GM19351 (cell line): ENCODE measurements around the gene ESRRG.

Experiments used
- ATAC-seq: cut with Tn5 transposase; IDR thresholded peaks from one replicate; pipeline ENCODE4 v1.9.1; 2021; ENCODE audit warnings: mild to moderate bottlenecking, moderate library complexity; ENCODE audit not compliant: unreplicated experiment

Gene ESRRG

GRCh38 chr1:216523449-216524190 lies 199.6 kb downstream of the ESRRG start:
- no peak for ATAC-seq

- no peak for ATAC-seq
These were observed 200.2 kb downstream of the ESRRG start for GRCh38 chr1:216523043-216523442.

GRCh38 chr1:216521477-216521876 lies 201.8 kb downstream of the ESRRG start:
- no peak for ATAC-seq

GRCh38 chr1:216518844-216519627 lies 204.2 kb downstream of the ESRRG start:
- no peak for ATAC-seq

- no peak for ATAC-seq
These were observed 220.6 kb downstream of the ESRRG start for GRCh38 chr1:216502528-216503162.

- ATAC-seq = no peak
These were observed 222.8 kb downstream of the ESRRG start for GRCh38 chr1:216500273-216500967.

GRCh38 chr1:216499581-216500272 lies 223.5 kb downstream of the ESRRG start:
- ATAC-seq = no peak

- ATAC-seq = no peak
These were observed 225.0 kb downstream of the ESRRG start for GRCh38 chr1:216498277-216498676.

GRCh38 chr1:216485042-216485441 lies 238.2 kb downstream of the ESRRG start:
- ATAC-seq = no peak

GRCh38 chr1:216483672-216484401 lies 239.4 kb downstream of the ESRRG start:
- no peak for ATAC-seq

GRCh38 chr1:216482620-216483019 lies 240.6 kb downstream of the ESRRG start:
- no peak for ATAC-seq

- ATAC-seq = no peak
These were observed 245.0 kb downstream of the ESRRG start for GRCh38 chr1:216478238-216478637.

- ATAC-seq = no peak
These were observed 246.9 kb downstream of the ESRRG start for GRCh38 chr1:216476341-216476740.

- ATAC-seq = no peak
These were observed 247.5 kb downstream of the ESRRG start for GRCh38 chr1:216475659-216476276.

GRCh38 chr1:216466162-216466801 lies 256.9 kb downstream of the ESRRG start:
- ATAC-seq = no peak

GRCh38 chr1:216464489-216464888 lies 258.7 kb downstream of the ESRRG start:
- ATAC-seq = no peak

- no peak for ATAC-seq
These were observed 261.0 kb downstream of the ESRRG start for GRCh38 chr1:216462066-216462775.

- ATAC-seq = no peak
These were observed 261.8 kb downstream of the ESRRG start for GRCh38 chr1:216461466-216461865.
